ENCODE data around the gene TRPC3.

The TRPC3 gene

GRCh38 chr4:121875652-121876051 lies 76.2 kb downstream of the TRPC3 start:
- TF ChIP-seq ZFX (IDR thresholded peaks at IDR 0.05; ENCODE audit: borderline replicate concordance) (no peak), CTCF (IDR thresholded peaks at IDR 0.05) (no peak)
- no peak overlapping the region for H3K27ac ChIP-seq

GRCh38 chr4:121873604-121874003 lies 78.3 kb downstream of the TRPC3 start:
- H3K27ac ChIP-seq = no peak overlapping the region
- TF ChIP-seq CTCF (IDR thresholded peaks at IDR 0.05) (no peak), ZFX (IDR thresholded peaks at IDR 0.05; ENCODE audit: borderline replicate concordance) (no peak)

GRCh38 chr4:121869841-121870822 lies 81.7 kb downstream of the TRPC3 start, which contains the start of gene BBS7:
Gene BBS7 (minus strand): TSS chr4:121870474. CDS start chr4:121870313, 161 bp downstream.
- H3K27ac ChIP-seq = peak within 1 kb of the TSS; percentile 66
- TF ChIP-seq CTCF (IDR thresholded peaks at IDR 0.05) = no peak
- no peak for TF ChIP-seq ZFX (IDR thresholded peaks at IDR 0.05; ENCODE audit: borderline replicate concordance)

- no peak overlapping the region for H3K27ac ChIP-seq
- TF ChIP-seq ZFX (IDR thresholded peaks at IDR 0.05; ENCODE audit: borderline replicate concordance) (no peak), CTCF (IDR thresholded peaks at IDR 0.05) (no peak)
These were observed 88.1 kb downstream of the TRPC3 start for GRCh38 chr4:121863799-121864198.

GRCh38 chr4:121861426-121861825 lies 90.4 kb downstream of the TRPC3 start:
- no peak overlapping the region for H3K27ac ChIP-seq
- TF ChIP-seq CTCF (IDR thresholded peaks at IDR 0.05) (no peak), ZFX (IDR thresholded peaks at IDR 0.05; ENCODE audit: borderline replicate concordance) (no peak)

- TF ChIP-seq ZFX (IDR thresholded peaks at IDR 0.05; ENCODE audit: borderline replicate concordance) (no peak), CTCF (IDR thresholded peaks at IDR 0.05) (no peak)
- no peak overlapping the region for H3K27ac ChIP-seq
These were observed 91.7 kb downstream of the TRPC3 start for GRCh38 chr4:121860121-121860520.

- no peak overlapping the region for H3K27ac ChIP-seq
- TF ChIP-seq ZFX (IDR thresholded peaks at IDR 0.05; ENCODE audit: borderline replicate concordance) (no peak), CTCF (IDR thresholded peaks at IDR 0.05) (no peak)
These were observed 100.5 kb downstream of the TRPC3 start for GRCh38 chr4:121851354-121851753.
